HFFc6 (cell line): Measurements from ENCODE around the gene SYNPO2. TPM values are rescaled to one million over a fixed set of nuclear protein-coding genes. Genes with fewer than 3 reads are reported as not detected.

Experiments
- DNase-seq: peaks from one replicate; pipeline ENCODE4 v3.0.0-alpha.2; 2018
- H3K27ac Mint-ChIP-seq: 2 replicates; pipeline ENCODE4 v1.8.0; 2020; ENCODE audit warnings: mild to moderate bottlenecking, mixed read lengths
- H3K27me3 Mint-ChIP-seq: 2 replicates; pipeline ENCODE4 v1.8.0; 2021; ENCODE audit warnings: mild to moderate bottlenecking, moderate library complexity, mixed read lengths; ENCODE audit not compliant: insufficient read depth
- H3K36me3 Mint-ChIP-seq: 2 replicates; pipeline ENCODE4 v1.8.0; 2021; ENCODE audit warnings: low read depth, mixed read lengths
- H3K4me1 Mint-ChIP-seq: 2 replicates; pipeline ENCODE4 v1.8.0; 2020; ENCODE audit warnings: low read depth, mixed read lengths
- H3K4me3 Mint-ChIP-seq: 2 replicates; pipeline ENCODE4 v1.8.0; 2020; ENCODE audit warnings: mild to moderate bottlenecking, moderate library complexity, mixed read lengths
- H3K9me3 Mint-ChIP-seq: 2 replicates; pipeline ENCODE4 v1.8.0; 2020; ENCODE audit warnings: mild to moderate bottlenecking, mixed read lengths
- total RNA-seq, 6 experiments: library from RNA; stranded (reverse); fragmentation: NEBNext Ultra II Directional; extraction: Animal tissue kit (Norgen Biotek cat#: 25700); gene quantifications; 2 replicates in 1 of 6; 3 replicates in 5 of 6; pipeline ENCODE4 v1.2.3, GENCODE V29; 2021
- TF ChIP-seq, protein P1 (sequence below): fragments of 200-600 bp; sonication (generic); IDR thresholded peaks from 2 replicates; pipeline ENCODE4 v1.5.0; 2021; ENCODE audit warnings: antibody characterized with exemption, mild to moderate bottlenecking

Gene SYNPO2
- total RNA-seq, 6 experiments from 2014 or later, result 11.6 to 36.7 (median 12.0) TPM

- peak overlapping the region; percentile 92 for H3K27ac Mint-ChIP-seq
- no peaks in the 10 kb centered on the region for H3K9me3 Mint-ChIP-seq
- H3K4me1 Mint-ChIP-seq, result peaks cover 70% of the 10 kb centered on the region
- H3K27me3 Mint-ChIP-seq, result no peaks in the 10 kb centered on the region; the same call in 1 of the 2 replicates
- no peak for DNase-seq
- peaks cover 5% of the 10 kb centered on the region; the same call in 1 of the 2 replicates for H3K36me3 Mint-ChIP-seq
- no peak overlapping the region for H3K4me3 Mint-ChIP-seq
- TF ChIP-seq, protein P1, sequence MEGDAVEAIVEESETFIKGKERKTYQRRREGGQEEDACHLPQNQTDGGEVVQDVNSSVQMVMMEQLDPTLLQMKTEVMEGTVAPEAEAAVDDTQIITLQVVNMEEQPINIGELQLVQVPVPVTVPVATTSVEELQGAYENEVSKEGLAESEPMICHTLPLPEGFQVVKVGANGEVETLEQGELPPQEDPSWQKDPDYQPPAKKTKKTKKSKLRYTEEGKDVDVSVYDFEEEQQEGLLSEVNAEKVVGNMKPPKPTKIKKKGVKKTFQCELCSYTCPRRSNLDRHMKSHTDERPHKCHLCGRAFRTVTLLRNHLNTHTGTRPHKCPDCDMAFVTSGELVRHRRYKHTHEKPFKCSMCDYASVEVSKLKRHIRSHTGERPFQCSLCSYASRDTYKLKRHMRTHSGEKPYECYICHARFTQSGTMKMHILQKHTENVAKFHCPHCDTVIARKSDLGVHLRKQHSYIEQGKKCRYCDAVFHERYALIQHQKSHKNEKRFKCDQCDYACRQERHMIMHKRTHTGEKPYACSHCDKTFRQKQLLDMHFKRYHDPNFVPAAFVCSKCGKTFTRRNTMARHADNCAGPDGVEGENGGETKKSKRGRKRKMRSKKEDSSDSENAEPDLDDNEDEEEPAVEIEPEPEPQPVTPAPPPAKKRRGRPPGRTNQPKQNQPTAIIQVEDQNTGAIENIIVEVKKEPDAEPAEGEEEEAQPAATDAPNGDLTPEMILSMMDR, result no peak
These were observed 216.1 kb downstream of the SYNPO2 start for GRCh38 chr4:119104644-119105273.

- H3K36me3 Mint-ChIP-seq, result peaks cover 4% of the 10 kb centered on the region; the same call in 1 of the 2 replicates
- H3K4me3 Mint-ChIP-seq, result 0 out of 2 replicates have a peak overlapping the region, but pooled peaks have one; percentile 10
- TF ChIP-seq, protein P1, result no peak
- peak overlapping the region; percentile 90 for H3K27ac Mint-ChIP-seq
- peaks cover 62% of the 10 kb centered on the region for H3K4me1 Mint-ChIP-seq
- H3K9me3 Mint-ChIP-seq, result no peaks in the 10 kb centered on the region
- H3K27me3 Mint-ChIP-seq, result no peaks in the 10 kb centered on the region; the same call in 1 of the 2 replicates
- DNase-seq, result no peak
These were observed 217.0 kb downstream of the SYNPO2 start for GRCh38 chr4:119105605-119106004.

DNA sequence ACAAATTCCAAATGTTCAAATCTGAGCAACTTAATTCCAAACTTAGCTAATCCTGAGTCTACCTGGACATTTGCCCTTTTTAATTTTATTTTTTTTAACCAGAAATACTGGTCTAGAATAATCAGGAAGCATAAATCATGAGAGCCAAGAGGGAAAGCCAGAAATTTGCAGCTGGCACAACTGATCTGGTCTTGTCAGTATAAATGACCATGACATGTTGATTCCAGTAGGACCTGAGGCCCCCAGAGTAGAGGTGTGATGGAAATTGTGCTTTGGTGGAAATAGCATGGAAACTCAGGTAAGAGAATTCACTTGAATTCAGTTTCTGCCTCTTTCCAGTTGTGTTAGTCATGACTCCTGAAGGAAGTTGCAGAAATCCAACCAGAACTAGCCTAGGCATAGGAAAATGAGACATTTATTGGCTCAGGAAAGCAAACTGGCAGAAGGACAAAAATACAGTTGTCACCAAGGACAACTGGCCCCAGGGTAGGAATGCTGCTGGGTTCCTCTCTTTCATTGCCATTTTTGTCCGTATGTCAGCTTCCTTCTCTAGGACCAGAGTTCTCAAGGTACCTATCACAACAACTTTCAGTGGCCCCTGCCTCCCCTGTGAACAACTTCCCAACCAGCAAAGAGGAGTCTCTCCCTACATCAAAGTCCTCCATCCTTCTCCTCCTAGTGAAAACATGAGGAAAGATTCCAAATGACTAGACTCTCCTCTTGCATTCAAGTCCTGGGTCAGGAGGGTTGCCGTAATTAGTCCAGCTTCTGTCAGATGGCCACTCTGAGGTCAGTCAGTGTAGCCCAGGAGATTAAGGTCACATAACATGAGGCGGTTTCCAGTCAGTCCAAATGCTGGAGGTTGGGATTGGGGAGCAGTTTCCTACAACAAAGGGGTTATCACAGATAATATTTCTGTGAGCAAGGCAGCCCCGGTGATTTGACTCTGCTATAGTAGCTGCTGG is 217.7 kb downstream of the SYNPO2 start:
- Mint-ChIP-seq H3K36me3 (no peaks in the 10 kb centered on the region), H3K9me3 (no peaks in the 10 kb centered on the region), H3K27ac (peak overlapping the region; percentile 90), H3K4me1 (peaks cover 55% of the 10 kb centered on the region), H3K27me3 (no peaks in the 10 kb centered on the region; the same call in 1 of the 2 replicates), H3K4me3 (peak overlapping the region; percentile 10; the same call in 1 of the 2 replicates)
- peak; percentile 79 for DNase-seq
- TF ChIP-seq, protein P1, result no peak

DNA sequence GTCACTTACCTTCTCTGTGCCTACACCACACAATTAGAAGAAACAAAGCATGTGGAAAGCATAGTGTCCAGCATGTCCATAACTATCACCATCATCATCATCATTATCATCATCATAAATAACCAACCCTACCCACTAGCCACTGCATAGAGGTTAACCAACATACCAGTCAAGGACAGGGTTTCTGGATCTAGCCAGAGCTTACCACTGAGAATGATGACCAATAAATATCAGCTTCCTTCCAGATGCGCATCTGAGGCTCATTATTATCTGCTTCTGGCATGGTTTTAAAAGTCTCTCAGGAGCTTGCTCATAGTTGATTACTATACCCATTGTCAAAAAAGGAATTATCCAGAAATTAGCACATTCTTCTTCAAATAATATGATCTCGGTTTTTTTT is 221.5 kb downstream of the SYNPO2 start:
- TF ChIP-seq, protein P1, result no peak
- no peak for DNase-seq
- no peaks in the 10 kb centered on the region for H3K9me3 Mint-ChIP-seq
- peaks cover 46% of the 10 kb centered on the region for H3K4me1 Mint-ChIP-seq
- peaks cover 6% of the 10 kb centered on the region; the same call in 1 of the 2 replicates for H3K36me3 Mint-ChIP-seq
- H3K4me3 Mint-ChIP-seq, result no peak overlapping the region
- no peak overlapping the region for H3K27ac Mint-ChIP-seq
- no peaks in the 10 kb centered on the region; the same call in 1 of the 2 replicates for H3K27me3 Mint-ChIP-seq

Other genes starting within 250 kb of the SYNPO2 start
- gene METTL14, start 203.5 kb upstream of the SYNPO2 start, total RNA-seq, result 10 to 100 TPM; 35.2 to 44.9 (median 39.5) TPM
- gene SEC24D, start 52.7 kb upstream of the SYNPO2 start, total RNA-seq, result 100 to 1,000 TPM; 164 to 198 (median 183) TPM
- under 1 TPM; 0.28 to 0.71 (median 0.37) TPM for gene MYOZ2, start 247.0 kb downstream of the SYNPO2 start, total RNA-seq